Measurements from ENCODE around the gene FOXP1. TPM values are rescaled to one million over a fixed set of nuclear protein-coding genes. Genes with fewer than 3 reads are reported as not detected.

The FOXP1 gene
- total RNA-seq, 1 donor from 2014 or later = 31.1 TPM

DNA sequence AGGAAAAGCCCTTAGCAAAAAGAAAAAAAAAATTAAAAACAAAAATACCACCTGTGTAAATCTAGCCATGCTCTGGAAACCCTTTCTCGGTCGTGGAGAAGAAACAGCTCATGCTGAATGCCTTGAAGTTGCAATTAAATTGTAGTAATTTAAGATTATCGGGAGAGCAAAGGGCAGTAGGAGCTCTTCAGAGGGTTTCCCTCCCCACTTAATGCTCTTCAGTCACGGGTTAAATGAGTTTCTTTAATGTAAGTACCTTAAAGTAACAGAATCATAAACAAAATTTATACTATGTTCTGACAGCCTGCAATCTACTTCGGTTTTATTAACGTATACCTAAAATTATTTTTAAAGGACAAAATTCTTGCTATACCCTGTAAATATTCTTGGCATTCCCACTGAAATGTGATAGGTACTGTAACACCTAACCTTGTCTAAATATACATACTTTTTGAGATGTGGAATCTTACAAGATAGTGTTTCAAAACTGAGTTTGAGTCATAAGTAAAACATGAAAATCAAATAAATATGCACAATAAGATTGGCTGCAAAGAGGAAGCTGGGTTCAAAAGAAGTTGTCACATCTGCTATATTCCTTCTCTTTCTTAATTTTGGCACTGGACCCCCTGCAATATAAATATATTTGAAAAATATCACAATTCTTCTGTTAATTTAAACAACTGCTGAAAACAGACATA is 5.3 kb downstream of the FOXP1 start:
- DNase-seq = no peak
- TF ChIP-seq, protein P1, sequence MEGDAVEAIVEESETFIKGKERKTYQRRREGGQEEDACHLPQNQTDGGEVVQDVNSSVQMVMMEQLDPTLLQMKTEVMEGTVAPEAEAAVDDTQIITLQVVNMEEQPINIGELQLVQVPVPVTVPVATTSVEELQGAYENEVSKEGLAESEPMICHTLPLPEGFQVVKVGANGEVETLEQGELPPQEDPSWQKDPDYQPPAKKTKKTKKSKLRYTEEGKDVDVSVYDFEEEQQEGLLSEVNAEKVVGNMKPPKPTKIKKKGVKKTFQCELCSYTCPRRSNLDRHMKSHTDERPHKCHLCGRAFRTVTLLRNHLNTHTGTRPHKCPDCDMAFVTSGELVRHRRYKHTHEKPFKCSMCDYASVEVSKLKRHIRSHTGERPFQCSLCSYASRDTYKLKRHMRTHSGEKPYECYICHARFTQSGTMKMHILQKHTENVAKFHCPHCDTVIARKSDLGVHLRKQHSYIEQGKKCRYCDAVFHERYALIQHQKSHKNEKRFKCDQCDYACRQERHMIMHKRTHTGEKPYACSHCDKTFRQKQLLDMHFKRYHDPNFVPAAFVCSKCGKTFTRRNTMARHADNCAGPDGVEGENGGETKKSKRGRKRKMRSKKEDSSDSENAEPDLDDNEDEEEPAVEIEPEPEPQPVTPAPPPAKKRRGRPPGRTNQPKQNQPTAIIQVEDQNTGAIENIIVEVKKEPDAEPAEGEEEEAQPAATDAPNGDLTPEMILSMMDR (IDR thresholded peaks at IDR 0.05; ENCODE audit: partially characterized antibody, unreplicated experiment) = no peak
- peaks cover under 1% of the 10 kb centered on the region for H3K27me3 Mint-ChIP-seq (ENCODE audit: unreplicated experiment)
- H3K4me1 Mint-ChIP-seq (ENCODE audit: low read depth, unreplicated experiment) = peaks cover 3% of the 10 kb centered on the region
- H3K4me3 Mint-ChIP-seq (ENCODE audit: unreplicated experiment) = no peak overlapping the region
- peaks cover 1% of the 10 kb centered on the region for H3K9me3 Mint-ChIP-seq (ENCODE audit: unreplicated experiment)
- H3K27ac Mint-ChIP-seq (ENCODE audit: unreplicated experiment) = no peak overlapping the region
- no peaks in the 10 kb centered on the region for H3K36me3 Mint-ChIP-seq (ENCODE audit: unreplicated experiment)

DNA sequence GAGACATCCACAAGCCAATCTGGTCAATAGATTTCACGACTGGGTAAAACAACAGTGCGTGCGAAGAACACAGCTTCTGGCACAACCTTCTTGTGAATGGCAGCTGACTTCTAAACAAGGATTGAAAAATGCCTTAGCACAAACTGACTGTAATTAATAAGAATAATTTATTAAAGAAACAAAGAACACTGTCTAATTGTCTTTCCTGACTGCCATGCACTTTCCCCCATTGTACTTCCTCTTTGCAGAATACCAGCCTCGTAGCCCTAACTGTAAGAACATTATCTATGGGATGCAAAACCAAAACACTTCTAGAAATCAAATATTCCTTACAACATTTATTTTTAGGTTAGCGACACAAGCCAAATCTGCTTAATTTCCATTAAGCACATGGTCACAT is 6.5 kb downstream of the FOXP1 start:
- Mint-ChIP-seq H3K27me3 (ENCODE audit: unreplicated experiment) (no peaks in the 10 kb centered on the region), H3K27ac (ENCODE audit: unreplicated experiment) (no peak overlapping the region), H3K4me3 (ENCODE audit: unreplicated experiment) (no peak overlapping the region), H3K36me3 (ENCODE audit: unreplicated experiment) (no peaks in the 10 kb centered on the region), H3K4me1 (ENCODE audit: low read depth, unreplicated experiment) (peaks cover 2% of the 10 kb centered on the region), H3K9me3 (ENCODE audit: unreplicated experiment) (peaks cover 1% of the 10 kb centered on the region)
- TF ChIP-seq, protein P1 (IDR thresholded peaks at IDR 0.05; ENCODE audit: partially characterized antibody, unreplicated experiment) = no peak
- DNase-seq = no peak

DNA sequence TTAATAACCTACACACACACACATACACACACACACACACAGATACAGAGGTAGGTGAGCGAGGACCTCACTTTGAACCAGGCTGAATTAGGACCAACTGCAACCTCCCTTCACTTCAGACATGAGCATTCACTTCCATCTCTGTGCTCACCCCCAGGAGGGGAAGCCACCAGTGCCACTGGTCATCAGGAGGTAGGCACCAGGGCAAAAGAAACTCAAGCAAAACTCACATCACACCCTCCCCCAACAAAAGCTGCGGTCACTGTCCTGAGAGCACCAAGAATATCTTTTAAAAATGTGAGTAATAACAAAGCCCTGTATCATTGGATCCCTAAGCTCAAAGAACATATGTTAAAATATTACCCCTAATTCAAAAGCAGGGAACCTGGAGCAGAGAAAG is 8.1 kb downstream of the FOXP1 start:
- Mint-ChIP-seq H3K4me1 (ENCODE audit: low read depth, unreplicated experiment) (no peaks in the 10 kb centered on the region), H3K9me3 (ENCODE audit: unreplicated experiment) (no peaks in the 10 kb centered on the region)

DNA sequence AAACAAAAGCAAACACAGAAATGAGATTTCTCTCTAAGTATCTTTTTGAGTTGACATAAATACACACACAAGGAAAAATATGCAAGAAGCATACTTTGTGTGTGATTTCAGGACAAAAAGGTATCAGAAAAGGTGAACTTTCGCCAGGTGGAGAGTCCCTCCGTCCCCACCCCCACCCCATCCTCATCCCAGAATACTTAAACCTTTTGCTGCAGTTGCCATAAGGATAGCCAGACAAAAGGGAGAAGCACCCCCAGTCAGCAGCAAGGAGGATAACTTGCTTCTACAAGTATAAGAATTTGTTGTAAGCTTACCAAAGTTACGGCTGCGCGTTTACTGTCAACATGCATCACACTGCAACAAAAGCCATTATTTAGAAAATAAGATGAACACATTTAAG is 10.3 kb downstream of the FOXP1 start:
- no peak for DNase-seq
- H3K4me1 Mint-ChIP-seq (ENCODE audit: low read depth, unreplicated experiment) = peaks cover under 1% of the 10 kb centered on the region
- no peaks in the 10 kb centered on the region for H3K27me3 Mint-ChIP-seq (ENCODE audit: unreplicated experiment)
- no peaks in the 10 kb centered on the region for H3K36me3 Mint-ChIP-seq (ENCODE audit: unreplicated experiment)
- no peaks in the 10 kb centered on the region for H3K9me3 Mint-ChIP-seq (ENCODE audit: unreplicated experiment)
- no peak overlapping the region for H3K4me3 Mint-ChIP-seq (ENCODE audit: unreplicated experiment)
- H3K27ac Mint-ChIP-seq (ENCODE audit: unreplicated experiment) = no peak overlapping the region
- TF ChIP-seq, protein P1 (IDR thresholded peaks at IDR 0.05; ENCODE audit: partially characterized antibody, unreplicated experiment) = no peak

More for the DNA sequence above, 8.1 kb downstream of the FOXP1 start:
- no peaks in the 10 kb centered on the region for H3K36me3 Mint-ChIP-seq (ENCODE audit: unreplicated experiment)
- no peak overlapping the region for H3K4me3 Mint-ChIP-seq (ENCODE audit: unreplicated experiment)
- no peak overlapping the region for H3K27ac Mint-ChIP-seq (ENCODE audit: unreplicated experiment)
- no peaks in the 10 kb centered on the region for H3K27me3 Mint-ChIP-seq (ENCODE audit: unreplicated experiment)
- TF ChIP-seq, protein P1 (IDR thresholded peaks at IDR 0.05; ENCODE audit: partially characterized antibody, unreplicated experiment) = no peak
- no peak for DNase-seq

DNA sequence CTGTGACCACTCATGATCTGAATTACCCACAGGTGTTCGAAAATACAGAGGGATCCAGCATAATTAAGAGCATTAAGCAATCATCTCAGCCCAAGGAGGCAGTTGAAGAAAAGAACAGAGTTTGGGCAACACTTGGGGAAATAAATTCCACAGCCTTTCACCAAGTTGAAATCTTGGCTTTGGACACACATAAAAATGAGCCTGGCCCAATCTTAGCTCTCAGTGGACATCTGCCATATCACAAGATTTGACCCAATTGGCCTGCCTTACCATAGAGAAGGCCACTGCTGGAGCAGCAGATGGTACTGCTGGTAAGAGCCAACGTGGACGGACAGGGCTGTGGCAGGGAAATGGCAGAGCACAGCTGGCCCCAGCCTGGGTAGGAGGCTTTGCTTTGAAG is 13.0 kb downstream of the FOXP1 start:
- Mint-ChIP-seq H3K27ac (ENCODE audit: unreplicated experiment) (no peak overlapping the region), H3K4me1 (ENCODE audit: low read depth, unreplicated experiment) (peaks cover 11% of the 10 kb centered on the region), H3K36me3 (ENCODE audit: unreplicated experiment) (no peaks in the 10 kb centered on the region), H3K4me3 (ENCODE audit: unreplicated experiment) (no peak overlapping the region), H3K27me3 (ENCODE audit: unreplicated experiment) (no peaks in the 10 kb centered on the region), H3K9me3 (ENCODE audit: unreplicated experiment) (no peaks in the 10 kb centered on the region)
- no peak for DNase-seq
- TF ChIP-seq, protein P1 (IDR thresholded peaks at IDR 0.05; ENCODE audit: partially characterized antibody, unreplicated experiment) = no peak

Measured in glutamatergic neuron (in vitro differentiated cells).